ENCODE data around the gene DOK3.

The DOK3 gene

DNA sequence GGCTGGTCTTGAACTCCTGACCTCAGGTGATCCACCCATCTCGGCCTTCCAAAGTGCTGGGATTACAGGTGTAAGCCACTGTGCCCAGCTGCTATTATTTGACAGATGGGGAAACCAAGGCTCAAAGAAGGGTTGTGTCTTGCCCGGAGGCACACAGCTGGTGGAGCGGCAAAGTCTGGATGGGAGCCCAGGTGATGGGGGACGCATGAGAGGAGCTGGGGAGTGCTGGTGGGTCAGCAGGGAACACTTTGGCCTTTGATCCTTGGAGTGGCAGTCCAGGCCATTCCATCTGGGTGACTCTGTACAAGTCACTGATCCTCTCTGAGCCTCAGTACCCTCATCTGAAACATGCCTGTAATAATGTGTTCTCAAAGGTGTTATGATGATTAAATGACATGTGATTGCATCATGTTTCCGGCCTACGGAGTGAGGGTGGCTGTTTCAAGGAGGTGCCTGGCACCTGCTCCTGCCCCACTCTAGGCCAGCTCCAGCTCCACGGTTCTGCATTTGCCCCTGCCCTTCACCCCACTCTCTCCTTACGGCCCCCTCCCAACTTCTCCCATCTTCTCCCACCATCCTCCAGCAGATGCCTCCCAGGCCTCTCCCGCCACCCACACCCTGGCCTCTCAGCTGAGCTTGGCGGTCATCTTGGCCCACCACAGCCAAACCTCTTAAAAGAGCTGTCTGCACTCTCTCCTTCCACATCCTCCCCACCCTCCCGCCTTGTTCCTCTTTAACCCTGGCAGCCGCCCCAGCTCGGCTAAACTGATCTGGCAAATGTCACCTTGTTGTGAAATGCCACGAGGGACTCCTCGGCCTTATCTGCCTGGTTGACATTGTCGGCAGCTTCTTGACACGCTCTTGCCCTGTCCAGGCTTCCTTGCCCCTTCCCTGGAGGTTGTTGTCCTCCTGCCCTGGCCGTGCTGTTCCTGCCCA, 30.6 kb downstream of the DOK3 start:
- peak in 1 of 2 donors; percentile 42 for DNase-seq

DNA sequence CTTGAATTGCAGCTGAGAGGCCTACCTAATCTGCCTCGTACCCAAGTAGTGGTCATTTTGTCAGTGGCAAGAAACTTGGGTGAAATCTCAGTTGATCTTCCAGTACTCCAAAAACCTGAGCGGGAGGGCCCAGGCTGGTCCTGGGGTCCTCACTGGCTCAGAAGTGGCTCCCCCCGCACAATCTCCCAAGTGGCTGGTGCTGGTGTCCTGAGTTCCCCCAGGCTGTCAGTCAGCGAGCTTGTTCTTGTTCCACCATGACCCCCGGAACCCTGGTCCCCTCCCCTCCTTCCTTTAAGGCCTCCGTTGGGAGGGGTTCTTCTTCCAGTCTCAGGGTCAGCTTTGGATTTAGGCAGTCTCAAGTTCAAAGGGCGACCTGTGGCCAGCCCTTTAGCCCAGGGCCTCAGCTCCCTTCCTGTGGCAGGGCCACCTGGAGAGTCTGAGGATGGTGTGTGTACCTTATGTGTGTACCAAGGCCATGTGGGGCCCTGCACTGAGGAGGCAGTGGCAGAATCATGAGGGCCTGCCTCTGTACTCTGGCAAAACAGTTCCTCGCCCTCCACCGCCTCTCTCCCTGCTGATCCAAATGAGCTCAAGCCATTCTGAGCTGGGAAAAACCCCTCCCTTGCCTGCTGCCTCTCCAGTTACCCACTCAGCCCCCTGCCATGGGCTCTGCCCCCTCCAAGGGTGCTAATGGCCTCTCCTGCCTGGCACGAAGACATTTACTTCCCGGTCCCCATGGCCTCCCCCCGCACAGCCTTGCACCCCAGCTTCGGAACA, 31.7 kb downstream of the DOK3 start:
- no peak for DNase-seq

- DNase-seq: no peak
Observed at GRCh38 chr5:177476531-177477233, 32.9 kb downstream of the DOK3 start.

- DNase-seq: no peak
Observed at GRCh38 chr5:177475563-177476427, 33.8 kb downstream of the DOK3 start.

DNA sequence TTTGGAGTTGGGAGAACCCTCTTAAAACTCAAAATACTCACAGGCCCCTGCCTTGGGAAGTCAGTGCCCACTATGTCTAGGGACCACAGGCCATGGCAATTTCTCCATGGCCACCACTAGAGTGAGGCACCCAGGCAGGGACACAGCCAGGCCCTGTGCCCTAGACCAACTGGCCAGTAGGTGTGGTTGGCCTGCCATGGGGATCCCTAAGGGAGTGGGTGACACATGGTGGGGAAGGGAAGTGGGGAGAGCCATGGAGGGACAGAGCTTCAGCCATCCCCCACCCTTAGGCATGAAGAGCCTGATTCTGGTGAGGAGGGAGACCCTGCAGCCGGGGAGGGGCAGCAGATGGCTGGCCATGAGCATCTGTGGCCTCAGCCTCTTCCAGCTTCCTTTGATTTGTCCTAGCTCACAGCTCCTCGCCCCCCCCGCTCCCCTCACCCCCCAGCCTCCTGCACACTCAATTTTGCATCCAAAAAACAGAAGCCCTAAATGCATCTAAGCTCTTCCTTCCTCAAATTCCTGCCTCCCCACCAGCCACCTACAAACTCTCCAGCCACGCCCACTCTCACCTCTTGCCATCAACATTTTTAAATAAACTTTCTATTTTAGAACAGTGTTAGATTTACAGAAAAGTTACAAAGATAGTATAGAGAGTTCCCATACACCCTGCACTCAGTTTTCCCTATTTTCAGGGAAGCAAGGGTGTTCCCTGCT, 34.6 kb downstream of the DOK3 start:
- no peak for DNase-seq

- no peak for DNase-seq
Observed at GRCh38 chr5:177474002-177474476, 35.6 kb downstream of the DOK3 start.

DNA sequence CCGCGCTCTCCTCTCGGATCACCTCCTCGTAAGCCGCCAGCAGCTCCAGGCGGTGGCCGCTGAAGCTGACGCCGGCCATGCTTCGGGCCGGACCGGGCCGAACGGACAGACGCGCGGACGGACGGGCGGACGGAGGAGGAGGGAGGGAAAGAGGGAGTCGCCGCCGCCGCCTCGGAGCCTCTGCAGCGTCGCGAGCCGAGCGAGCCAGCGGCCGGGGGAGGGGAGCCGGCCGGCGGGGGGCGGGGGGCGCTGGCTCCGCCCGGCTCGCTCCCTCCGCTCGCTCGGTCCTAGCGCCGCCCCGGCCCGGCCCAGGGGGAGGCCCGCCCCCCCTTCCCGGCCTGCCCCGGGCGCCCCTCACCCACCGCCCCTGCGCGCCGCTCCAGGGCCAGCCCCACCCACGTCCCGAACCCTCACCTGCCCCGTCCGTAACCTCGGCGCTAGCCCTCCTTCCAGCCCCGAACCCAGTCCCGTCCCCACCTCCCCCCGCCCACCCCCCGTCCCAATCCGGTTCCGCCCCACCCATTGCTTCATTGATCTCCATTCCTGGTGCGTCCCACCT, 36.1 kb downstream of the DOK3 start, which contains the start of gene DBN1:
TSS of gene DBN1 (minus strand) at position 192 of the 559 bp plus-strand sequence. CDS start at position 79, 113 bp downstream.
- DNase-seq: no peak

- peak; percentile 57 to 68 for DNase-seq
Observed at GRCh38 chr5:177472460-177473442, 36.9 kb downstream of the DOK3 start.

- DNase-seq: peak in 1 of 2 donors; percentile 24
Observed at GRCh38 chr5:177471610-177472356, 37.8 kb downstream of the DOK3 start.

- DNase-seq: no peak
Observed at GRCh38 chr5:177470759-177471536, 38.7 kb downstream of the DOK3 start.

GRCh38 chr5:177469750-177470525, 39.7 kb downstream of the DOK3 start:
- no peak for DNase-seq

GRCh38 chr5:177468685-177469628, 40.7 kb downstream of the DOK3 start:
- DNase-seq: no peak

GRCh38 chr5:177468329-177468684, 41.3 kb downstream of the DOK3 start:
- DNase-seq: no peak

GRCh38 chr5:177467436-177467835, 42.2 kb downstream of the DOK3 start:
- DNase-seq: no peak

DNA sequence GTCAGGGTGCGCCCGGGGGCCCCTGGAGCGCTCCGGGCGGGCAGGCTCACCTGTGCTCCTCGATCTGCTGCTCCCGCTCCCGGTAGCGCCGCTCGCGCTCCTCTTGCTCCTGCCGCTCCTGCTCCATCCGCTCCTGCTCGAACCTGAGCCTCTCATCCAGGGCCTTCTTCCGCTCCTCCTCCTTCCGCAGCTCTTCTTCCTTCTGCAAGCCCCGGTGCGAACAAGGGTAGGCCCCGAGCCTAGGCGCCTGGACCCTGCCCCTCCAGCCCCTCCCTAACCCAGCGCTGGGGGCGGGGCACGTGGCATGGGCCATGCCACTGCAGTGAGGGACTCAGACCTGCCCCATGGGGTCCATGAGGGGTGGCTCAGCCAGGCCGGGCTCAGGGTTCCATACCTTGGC, 42.8 kb downstream of the DOK3 start:
- DNase-seq: no peak

DNA sequence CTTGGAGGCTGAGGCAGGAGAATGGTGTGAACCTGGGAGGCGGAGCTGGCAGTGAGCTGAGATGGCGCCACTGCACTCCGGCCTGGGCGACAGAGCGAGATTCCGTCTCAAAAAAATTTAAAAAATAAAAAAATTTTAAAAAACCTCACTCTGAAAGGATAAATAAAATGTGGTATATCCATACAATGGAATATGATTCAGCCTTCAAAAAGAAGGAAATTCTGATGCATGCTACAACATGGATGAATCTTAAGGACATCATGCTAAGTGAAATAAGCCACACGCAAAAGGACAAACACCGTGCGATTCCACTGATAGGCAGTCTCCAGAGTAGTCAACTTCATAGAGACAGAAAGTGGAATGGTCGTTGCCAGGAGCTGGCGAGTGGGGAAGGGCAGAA, 44.6 kb downstream of the DOK3 start:
- DNase-seq: no peak
